BJ (cell line): Measurements from ENCODE around the gene JAG1. TPM values are rescaled to one million over a fixed set of nuclear protein-coding genes. Genes with fewer than 3 reads are reported as not detected.

Experiments
- CTCF ChIA-PET: fragments of 350-600 bp; formaldehyde crosslinking; extraction: SDS; loops from one replicate; lab custom pipeline; 2021; ENCODE audit warnings: antibody characterized with exemption, inconsistent platforms; lab: Yijun Ruan, JAX
- POLR2A ChIA-PET: fragments of 300-600 bp; sonication (Branson Sonifier 250); formaldehyde crosslinking; extraction: SDS; loops from one replicate; lab custom pipeline; 2021; ENCODE audit warnings: antibody characterized with exemption; lab: Charles Lee
- DNase-seq: peaks from one replicate; pipeline ENCODE4 v3.0.0-alpha.2; 2011; ENCODE audit warnings: low read depth
- H3K27me3 ChIP-seq: 2 replicates; pipeline ENCODE4 v1.6.0; 2011; ENCODE audit warnings: low read length; ENCODE audit not compliant: control insufficient read depth, insufficient read depth
- H3K36me3 ChIP-seq: 2 replicates; pipeline ENCODE4 v1.5.1; 2011; ENCODE audit warnings: low read length; ENCODE audit not compliant: control insufficient read depth, insufficient read depth
- H3K4me3 ChIP-seq: 2 replicates; pipeline ENCODE4 v1.5.1; 2011; ENCODE audit warnings: low read depth, mild to moderate bottlenecking, control low read depth, low read length
- CTCF ChIP-seq: IDR thresholded peaks from 2 replicates; pipeline ENCODE4 v1.5.1; 2011; ENCODE audit warnings: low read depth, mild to moderate bottlenecking, control low read depth, inconsistent platforms, low read length, moderate library complexity; ENCODE audit not compliant: insufficient read depth
- polyA plus RNA-seq: library from polyadenylated mRNA; depleted of rRNA; stranded (reverse); fragments of >200 nt; gene quantifications from 2 replicates; pipeline ENCODE4 v1.2.3, GENCODE V29; 2011

JAG1 gene
- polyA plus RNA-seq, 1 experiment: 19.9 TPM

GRCh38 chr20:10652185-10652584 is 21.6 kb downstream of the JAG1 start:
- H3K36me3 ChIP-seq: peaks cover 12% of the 10 kb centered on the region
- no peak for DNase-seq
- POLR2A ChIA-PET: no interaction called here
- no peaks in the 10 kb centered on the region for H3K27me3 ChIP-seq
- TF ChIP-seq CTCF: no peak
- CTCF ChIA-PET: interaction anchor here (1.1 to 1.7 kb wide), 2 partner anchors 81 to 99 kb away, joined by 3 read pairs; no protein-coding TSS in a partner anchor
- H3K4me3 ChIP-seq: no peak overlapping the region

DNA sequence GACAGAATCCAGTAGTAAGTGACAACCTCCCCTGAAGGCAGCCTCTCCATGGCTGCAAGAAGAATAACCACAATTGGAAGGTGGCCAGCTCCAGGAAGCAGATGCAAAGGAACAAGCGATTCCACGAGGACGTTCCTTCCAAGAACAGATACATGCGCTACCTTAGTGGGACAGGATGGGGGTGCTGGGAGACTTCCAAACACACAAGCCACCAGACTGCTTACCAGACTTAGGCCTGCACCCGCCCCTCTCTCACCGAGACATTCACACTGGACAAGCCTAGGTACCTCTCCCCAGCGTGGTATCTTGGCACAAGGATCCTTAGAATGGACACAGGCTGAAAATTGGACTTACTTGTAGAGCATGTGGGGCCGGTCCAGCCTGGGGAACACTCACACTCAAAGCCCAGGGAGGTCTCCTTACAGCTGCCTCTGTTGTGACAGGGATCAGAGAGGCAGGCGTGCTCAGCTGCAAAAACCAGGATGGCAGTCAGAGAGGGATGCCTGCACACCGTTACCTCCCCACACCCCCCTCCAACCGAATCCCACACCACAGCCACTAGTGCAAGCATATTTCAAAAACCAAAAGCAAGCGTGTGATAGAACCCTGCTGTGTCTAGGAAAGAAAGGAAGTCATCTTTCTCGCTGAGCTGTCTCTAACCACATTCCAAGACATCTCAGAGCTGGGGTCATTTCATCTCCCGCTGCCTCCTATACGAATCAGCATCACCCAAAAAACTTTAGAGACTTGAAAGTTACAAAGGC is 22.4 kb downstream of the JAG1 start:
- no peak for DNase-seq
- H3K36me3 ChIP-seq: peaks cover 16% of the 10 kb centered on the region
- ChIA-PET CTCF (interaction anchor here (1.0 to 1.7 kb wide), 3 partner anchors 8 to 98 kb away, joined by 3 read pairs; no protein-coding TSS in a partner anchor), POLR2A (interaction anchor here (0.6 kb wide), 1 partner anchor 237 kb away, joined by 3 read pairs; no protein-coding TSS in a partner anchor)
- no peak overlapping the region for H3K4me3 ChIP-seq
- TF ChIP-seq CTCF: no peak
- H3K27me3 ChIP-seq: no peaks in the 10 kb centered on the region

GRCh38 chr20:10649797-10650160 is 24.0 kb downstream of the JAG1 start:
- no peaks in the 10 kb centered on the region for H3K27me3 ChIP-seq
- CTCF ChIA-PET: interaction anchor here (0.6 to 1.4 kb wide), 5 partner anchors 17 to 1044 kb away, joined by 3 to 5 read pairs (median 3); no protein-coding TSS in a partner anchor
- no peak for DNase-seq
- H3K4me3 ChIP-seq: no peak overlapping the region
- TF ChIP-seq CTCF: no peak
- peaks cover 19% of the 10 kb centered on the region for H3K36me3 ChIP-seq
- POLR2A ChIA-PET: no interaction called here

- CTCF ChIA-PET: interaction anchor here (0.6 to 1.4 kb wide), 7 partner anchors 17 to 1044 kb away, joined by 3 to 5 read pairs (median 3); no protein-coding TSS in a partner anchor
- no peak for TF ChIP-seq CTCF
- Histone ChIP-seq H3K4me3 (no peak overlapping the region), H3K36me3 (peaks cover 19% of the 10 kb centered on the region), H3K27me3 (no peaks in the 10 kb centered on the region)
- POLR2A ChIA-PET: no interaction called here
- DNase-seq: no peak
These were observed 24.6 kb downstream of the JAG1 start for GRCh38 chr20:10649080-10649796.

DNA sequence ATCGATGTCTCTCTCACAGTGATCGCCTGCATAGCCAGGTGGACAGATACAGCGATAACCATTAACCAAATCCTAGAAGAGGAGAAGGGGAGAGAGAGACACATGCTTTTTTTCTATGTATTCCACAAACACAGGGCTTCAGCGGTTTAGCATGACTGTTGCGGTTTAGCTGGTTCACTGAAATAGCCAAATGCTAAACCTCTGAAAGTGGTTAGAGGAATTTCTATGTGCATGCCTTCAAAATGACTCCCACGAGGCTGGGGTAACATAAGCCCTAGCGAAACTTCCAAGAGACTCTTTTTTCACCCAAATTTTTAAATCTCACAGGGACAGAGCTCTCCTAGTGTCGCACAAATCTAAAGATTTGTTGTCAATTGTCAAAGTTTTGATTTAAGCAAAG is 25.1 kb downstream of the JAG1 start:
- H3K4me3 ChIP-seq: no peak overlapping the region
- H3K36me3 ChIP-seq: peaks cover 20% of the 10 kb centered on the region
- no peak for TF ChIP-seq CTCF
- DNase-seq: no peak
- H3K27me3 ChIP-seq: no peaks in the 10 kb centered on the region
- CTCF ChIA-PET: interaction anchor here (0.7 to 1.1 kb wide), 2 partner anchors 38 to 72 kb away, joined by 3 read pairs; no protein-coding TSS in a partner anchor
- POLR2A ChIA-PET: no interaction called here
